Hepatocyte (in vitro differentiated cells): ENCODE results near the gene PTGES. TPM values are rescaled to one million over a fixed set of nuclear protein-coding genes. Genes with fewer than 3 reads are reported as not detected.

Experiments used
- DNase-seq: peaks from one replicate; pipeline ENCODE4 v3.0.0-alpha.2; 2016; ENCODE audit warnings: low spot score
- H2AFZ ChIP-seq: fragments of 200-600 bp; sonication (generic); 2 replicates; pipeline ENCODE4 v1.6.0; 2016; ENCODE audit warnings: antibody characterized with exemption, mild to moderate bottlenecking
- H3K27ac ChIP-seq: fragments of 200-600 bp; sonication (generic); 2 replicates; pipeline ENCODE4 v1.5.1; 2016; ENCODE audit warnings: mild to moderate bottlenecking
- H3K27me3 ChIP-seq: fragments of 200-600 bp; sonication (generic); 2 replicates; pipeline ENCODE4 v1.6.1; 2016
- H3K36me3 ChIP-seq: fragments of 200-600 bp; sonication (generic); replicated peaks from 2 replicates; pipeline ENCODE4 v1.5.1; 2016; ENCODE audit warnings: low read depth; ENCODE audit not compliant: insufficient read depth
- H3K4me1 ChIP-seq: fragments of 200-600 bp; sonication (generic); 2 replicates; pipeline ENCODE4 v1.5.1; 2016; ENCODE audit warnings: mild to moderate bottlenecking, moderate library complexity; ENCODE audit not compliant: insufficient read depth
- H3K4me2 ChIP-seq: fragments of 200-600 bp; sonication (generic); 2 replicates; pipeline ENCODE4 v1.6.0; 2016
- H3K4me3 ChIP-seq: fragments of 200-600 bp; sonication (generic); 2 replicates; pipeline ENCODE4 v1.5.1; 2016; ENCODE audit warnings: mild to moderate bottlenecking
- H3K79me2 ChIP-seq: fragments of 200-600 bp; sonication (generic); 2 replicates; pipeline ENCODE4 v1.6.0; 2017; ENCODE audit warnings: mild to moderate bottlenecking
- H3K9me2 ChIP-seq: fragments of 200-600 bp; sonication (generic); replicated peaks from 2 replicates; pipeline ENCODE4 v1.6.0; 2017; ENCODE audit warnings: mild to moderate bottlenecking; ENCODE audit not compliant: insufficient read depth
- H3K9me3 ChIP-seq: fragments of 200-600 bp; sonication (generic); 2 replicates; pipeline ENCODE4 v1.5.1; 2016; ENCODE audit warnings: low read depth, mild to moderate bottlenecking
- H4K20me1 ChIP-seq: fragments of 200-600 bp; sonication (generic); 2 replicates; pipeline ENCODE4 v1.6.0; 2016; ENCODE audit warnings: mild to moderate bottlenecking; ENCODE audit not compliant: insufficient read depth, poor library complexity, severe bottlenecking
- EZH2 ChIP-seq: fragments of 200-600 bp; sonication (generic); IDR thresholded peaks from 2 replicates; pipeline ENCODE4 v1.6.1; 2016; ENCODE audit warnings: antibody characterized with exemption, mild to moderate bottlenecking, borderline replicate concordance
- EZH2phosphoT487 ChIP-seq: fragments of 200-600 bp; sonication (generic); IDR thresholded peaks from one replicate; pipeline ENCODE4 v1.6.1; 2018; ENCODE audit warnings: antibody characterized with exemption, mild to moderate bottlenecking, low read depth, moderate library complexity; ENCODE audit not compliant: unreplicated experiment, severe bottlenecking
- WGBS: methylation state at CpG from one replicate; pipeline ENCODE4 v1.1.6; 2016; ENCODE audit warnings: low lambda C conversion rate; ENCODE audit errors: missing lambda C conversion rate; 5-methylcytosine and 5-hydroxymethylcytosine counted together
- polyA plus RNA-seq: library from polyadenylated mRNA; unstranded; fragments of >200 nt; fragmentation: Nextera tagmentation; extraction: Ambion mirVana; gene quantifications from 2 replicates; pipeline ENCODE4 v1.2.1, GENCODE V29; 2016
- total RNA-seq: library from RNA; depleted of rRNA; stranded (reverse); fragments of >200 nt; gene quantifications from 2 replicates; pipeline ENCODE4 v1.2.3, GENCODE V29; 2014
- TF ChIP-seq, protein P1 (sequence below): fragments of 200-600 bp; sonication (generic); IDR thresholded peaks from 2 replicates; pipeline ENCODE4 v1.5.1; 2016; ENCODE audit warnings: antibody characterized with exemption, mild to moderate bottlenecking; ENCODE audit not compliant: poor library complexity

Gene PTGES
- total and polyA plus RNA-seq, 2 experiments from 2014 or later, result 26.4 to 94.9 TPM

DNA sequence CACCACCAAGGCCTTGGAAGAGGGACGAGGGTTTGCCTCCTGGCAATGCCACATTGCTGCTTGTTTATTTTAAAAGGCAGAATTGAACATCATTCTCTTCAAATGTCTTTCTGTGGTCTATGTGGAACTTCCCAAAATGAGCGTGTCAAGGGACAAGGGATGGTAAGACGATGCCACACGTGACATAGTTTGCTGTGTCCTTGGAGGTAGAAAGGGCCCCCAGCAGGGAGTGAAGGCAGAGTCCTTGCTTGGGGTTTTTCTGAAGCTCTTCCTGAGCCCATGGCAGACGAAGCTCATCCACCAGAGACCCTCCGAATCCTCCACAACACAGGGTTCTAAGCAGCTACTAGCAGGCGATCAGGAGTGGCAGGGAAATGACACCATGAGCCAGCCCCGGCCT lies 59.1 kb downstream of the PTGES start:
- peaks cover 36% of the 10 kb centered on the region for H3K27me3 ChIP-seq
- peaks cover 38% of the 10 kb centered on the region for H3K4me1 ChIP-seq
- peaks cover 12% of the 10 kb centered on the region for H3K79me2 ChIP-seq
- H2AFZ ChIP-seq, result no peak overlapping the region
- H4K20me1 ChIP-seq, result no peaks in the 10 kb centered on the region
- TF ChIP-seq, protein P1, sequence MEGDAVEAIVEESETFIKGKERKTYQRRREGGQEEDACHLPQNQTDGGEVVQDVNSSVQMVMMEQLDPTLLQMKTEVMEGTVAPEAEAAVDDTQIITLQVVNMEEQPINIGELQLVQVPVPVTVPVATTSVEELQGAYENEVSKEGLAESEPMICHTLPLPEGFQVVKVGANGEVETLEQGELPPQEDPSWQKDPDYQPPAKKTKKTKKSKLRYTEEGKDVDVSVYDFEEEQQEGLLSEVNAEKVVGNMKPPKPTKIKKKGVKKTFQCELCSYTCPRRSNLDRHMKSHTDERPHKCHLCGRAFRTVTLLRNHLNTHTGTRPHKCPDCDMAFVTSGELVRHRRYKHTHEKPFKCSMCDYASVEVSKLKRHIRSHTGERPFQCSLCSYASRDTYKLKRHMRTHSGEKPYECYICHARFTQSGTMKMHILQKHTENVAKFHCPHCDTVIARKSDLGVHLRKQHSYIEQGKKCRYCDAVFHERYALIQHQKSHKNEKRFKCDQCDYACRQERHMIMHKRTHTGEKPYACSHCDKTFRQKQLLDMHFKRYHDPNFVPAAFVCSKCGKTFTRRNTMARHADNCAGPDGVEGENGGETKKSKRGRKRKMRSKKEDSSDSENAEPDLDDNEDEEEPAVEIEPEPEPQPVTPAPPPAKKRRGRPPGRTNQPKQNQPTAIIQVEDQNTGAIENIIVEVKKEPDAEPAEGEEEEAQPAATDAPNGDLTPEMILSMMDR, result no peak
- TF ChIP-seq EZH2phosphoT487 (no peak), EZH2 (no peak)
- H3K27ac ChIP-seq, result peak overlapping the region; percentile 37
- 79% methylated on average over 8 of the region's 8 CpGs for WGBS
- DNase-seq, result no peak
- H3K4me2 ChIP-seq, result no peak overlapping the region
- H3K4me3 ChIP-seq, result no peak overlapping the region
- H3K9me2 ChIP-seq, result no peaks in the 10 kb centered on the region
- no peaks in the 10 kb centered on the region for H3K9me3 ChIP-seq
- no peaks in the 10 kb centered on the region for H3K36me3 ChIP-seq

DNA sequence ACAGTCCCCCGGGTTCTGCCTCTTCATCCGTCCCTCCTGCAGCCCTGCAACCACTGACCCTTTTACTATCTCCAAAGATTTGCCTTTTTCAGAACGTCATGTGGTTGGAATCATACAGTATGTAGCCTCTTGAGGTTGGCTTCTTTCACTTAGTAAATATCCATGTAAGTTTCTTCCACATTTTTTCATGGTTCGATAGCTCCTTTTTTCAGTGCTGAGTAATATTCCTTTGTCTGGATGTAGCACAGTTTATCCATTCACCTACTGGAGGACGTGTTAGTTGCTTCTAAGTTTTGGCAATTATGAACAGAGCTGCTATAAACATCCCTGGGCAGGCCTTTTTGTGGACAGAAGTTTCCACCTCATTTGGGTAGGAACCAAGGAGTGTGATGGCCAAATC lies 60.3 kb downstream of the PTGES start:
- Histone ChIP-seq H3K4me3 (no peak overlapping the region), H3K27me3 (peaks cover 26% of the 10 kb centered on the region), H3K79me2 (peaks cover 9% of the 10 kb centered on the region), H2AFZ (no peak overlapping the region), H3K27ac (no peak overlapping the region), H3K9me2 (no peaks in the 10 kb centered on the region), H3K9me3 (no peaks in the 10 kb centered on the region), H3K4me1 (peaks cover 26% of the 10 kb centered on the region), H4K20me1 (no peaks in the 10 kb centered on the region), H3K4me2 (no peak overlapping the region), H3K36me3 (no peaks in the 10 kb centered on the region)
- WGBS, result 92% methylated on average over 5 of the region's 5 CpGs
- TF ChIP-seq EZH2 (no peak), EZH2phosphoT487 (no peak)
- TF ChIP-seq, protein P1, result no peak
- DNase-seq, result no peak

Other genes starting within 250 kb of the PTGES start
- not detected in 2 replicates for gene C9orf50, start 131.9 kb downstream of the PTGES start, total RNA-seq
- gene C9orf50, start 131.9 kb downstream of the PTGES start, polyA plus RNA-seq, result 0.86 TPM in 1 of 2 replicates, not detected in the other
- gene NTMT1, start 126.9 kb downstream of the PTGES start, total RNA-seq, result 20.8 and 32.5 TPM in 2 replicates
- 66.9 and 81.4 TPM in 2 replicates for gene NTMT1, start 126.9 kb downstream of the PTGES start, polyA plus RNA-seq
- gene ASB6, start 110.9 kb downstream of the PTGES start, total RNA-seq, result 10.5 and 14.2 TPM in 2 replicates
- gene ASB6, start 110.9 kb downstream of the PTGES start, polyA plus RNA-seq, result 10.7 and 15.5 TPM in 2 replicates
- gene PRRX2, start 87.4 kb downstream of the PTGES start, total RNA-seq, result 5.7 and 9.7 TPM in 2 replicates
- gene PRRX2, start 87.4 kb downstream of the PTGES start, polyA plus RNA-seq, result 14.0 and 23.0 TPM in 2 replicates
- 28.1 and 34.6 TPM in 2 replicates for gene TOR1B, start 50.1 kb upstream of the PTGES start, total RNA-seq
- gene TOR1B, start 50.1 kb upstream of the PTGES start, polyA plus RNA-seq, result 7.7 and 11.5 TPM in 2 replicates
- gene TOR1A, start 71.1 kb upstream of the PTGES start, total RNA-seq, result 38.7 and 44.8 TPM in 2 replicates
- gene TOR1A, start 71.1 kb upstream of the PTGES start, polyA plus RNA-seq, result 40.2 and 50.4 TPM in 2 replicates
- 43.8 and 48.3 TPM in 2 replicates for gene C9orf78, start 82.2 kb upstream of the PTGES start, total RNA-seq
- gene C9orf78, start 82.2 kb upstream of the PTGES start, polyA plus RNA-seq, result 47.9 and 48.6 TPM in 2 replicates
- gene USP20, start 82.4 kb upstream of the PTGES start, total RNA-seq, result 10.6 and 11.2 TPM in 2 replicates
- gene USP20, start 82.4 kb upstream of the PTGES start, polyA plus RNA-seq, result 25.3 and 29.0 TPM in 2 replicates